Thyroid gland (tissue), 4 donors: ENCODE measurements around the gene ZNF232.

Experiments used
- POLR2A ChIP-seq, 2 donors: fragments of 450-650 bp; IDR thresholded peaks; one replicate each; pipeline ENCODE4 v1.6.1; 2017; ENCODE audit warnings: antibody characterized with exemption in 2 of 2, mild to moderate bottlenecking in 2 of 2, moderate library complexity in 1 of 2
- TF ChIP-seq, protein P1 (sequence below), 6 experiments: fragments of 200-600 bp in 3 of 6; fragments of 450-650 bp in 3 of 6; sonication (generic) in 3 of 6; IDR thresholded peaks; one replicate each; pipeline ENCODE4 v1.5.1; 2016 to 2019; ENCODE audit warnings: antibody characterized with exemption in 6 of 6, mild to moderate bottlenecking in 2 of 6, inconsistent platforms in 1 of 6, moderate library complexity in 1 of 6

DNA sequence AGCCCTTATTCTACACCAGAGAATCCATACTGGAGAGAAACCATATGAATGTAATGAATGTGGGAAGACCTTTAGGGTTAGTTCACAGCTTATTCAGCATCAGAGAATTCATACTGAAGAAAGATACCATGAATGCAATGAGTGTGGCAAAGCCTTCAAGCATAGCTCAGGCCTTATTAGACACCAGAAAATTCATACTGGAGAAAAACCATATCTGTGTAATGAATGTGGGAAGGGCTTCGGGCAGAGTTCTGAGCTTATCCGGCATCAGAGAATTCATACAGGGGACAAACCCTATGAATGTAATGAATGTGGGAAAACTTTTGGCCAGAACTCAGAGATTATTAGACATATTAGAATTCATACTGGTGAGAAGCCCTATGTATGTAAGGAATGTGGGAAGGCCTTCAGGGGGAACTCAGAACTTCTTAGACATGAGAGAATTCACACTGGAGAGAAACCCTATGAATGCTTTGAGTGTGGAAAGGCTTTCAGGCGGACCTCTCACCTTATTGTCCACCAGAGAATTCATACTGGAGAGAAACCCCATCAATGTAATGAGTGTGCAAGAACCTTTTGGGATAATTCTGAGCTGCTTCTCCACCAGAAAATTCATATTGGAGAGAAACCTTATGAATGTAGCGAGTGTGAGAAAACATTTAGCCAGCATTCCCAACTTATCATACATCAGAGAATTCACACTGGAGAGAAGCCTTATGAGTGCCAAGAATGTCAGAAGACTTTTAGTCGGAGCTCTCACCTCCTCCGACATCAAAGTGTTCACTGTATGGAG lies 19.3 kb downstream of the ZNF232 start:
- TF ChIP-seq, protein P1, sequence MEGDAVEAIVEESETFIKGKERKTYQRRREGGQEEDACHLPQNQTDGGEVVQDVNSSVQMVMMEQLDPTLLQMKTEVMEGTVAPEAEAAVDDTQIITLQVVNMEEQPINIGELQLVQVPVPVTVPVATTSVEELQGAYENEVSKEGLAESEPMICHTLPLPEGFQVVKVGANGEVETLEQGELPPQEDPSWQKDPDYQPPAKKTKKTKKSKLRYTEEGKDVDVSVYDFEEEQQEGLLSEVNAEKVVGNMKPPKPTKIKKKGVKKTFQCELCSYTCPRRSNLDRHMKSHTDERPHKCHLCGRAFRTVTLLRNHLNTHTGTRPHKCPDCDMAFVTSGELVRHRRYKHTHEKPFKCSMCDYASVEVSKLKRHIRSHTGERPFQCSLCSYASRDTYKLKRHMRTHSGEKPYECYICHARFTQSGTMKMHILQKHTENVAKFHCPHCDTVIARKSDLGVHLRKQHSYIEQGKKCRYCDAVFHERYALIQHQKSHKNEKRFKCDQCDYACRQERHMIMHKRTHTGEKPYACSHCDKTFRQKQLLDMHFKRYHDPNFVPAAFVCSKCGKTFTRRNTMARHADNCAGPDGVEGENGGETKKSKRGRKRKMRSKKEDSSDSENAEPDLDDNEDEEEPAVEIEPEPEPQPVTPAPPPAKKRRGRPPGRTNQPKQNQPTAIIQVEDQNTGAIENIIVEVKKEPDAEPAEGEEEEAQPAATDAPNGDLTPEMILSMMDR (IDR thresholded peaks at IDR 0.05): no peak
- no peak for TF ChIP-seq POLR2A (IDR thresholded peaks at IDR 0.05)
